Choroid plexus epithelial cell (primary cell): ENCODE data around the gene ZNF41.
A peak's percentile ranks its signal among the peaks of the same experiment; 100 is the strongest.

ENCODE experiments used
- DNase-seq: peaks from one replicate; pipeline ENCODE4 v3.0.0-alpha.2; 2010; ENCODE audit warnings: low read depth
- H3K4me3 ChIP-seq: 2 replicates; pipeline ENCODE4 v1.5.1; 2011; ENCODE audit warnings: low read depth, mild to moderate bottlenecking, control low read depth, low read length, moderate library complexity
- CTCF ChIP-seq: conservative IDR thresholded peaks from 2 replicates; pipeline ENCODE4 v1.5.1; 2011; ENCODE audit warnings: low read depth, mild to moderate bottlenecking, control low read depth, inconsistent platforms, low read length, moderate library complexity

Gene ZNF41

GRCh38 chrX:47482512-47483305 is at the start of gene ZNF41:
Gene ZNF41, minus strand, starts transcription at chrX:47483222. Its CDS starts 15,741 bp downstream, at chrX:47467481.
- DNase-seq = peak; percentile 80
- TF ChIP-seq CTCF = no peak
- H3K4me3 ChIP-seq = peak within 1 kb of the TSS; percentile 72

GRCh38 chrX:47530049-47530448 is 47.0 kb upstream of the ZNF41 start:
- no peak for DNase-seq
- TF ChIP-seq CTCF = no peak
- H3K4me3 ChIP-seq = no peak overlapping the region

- no peak for DNase-seq
- no peak overlapping the region for H3K4me3 ChIP-seq
- no peak for TF ChIP-seq CTCF
Observed at GRCh38 chrX:47529548-47529947, 46.5 kb upstream of the ZNF41 start.

- DNase-seq = no peak
- peak overlapping the region; percentile 61 for H3K4me3 ChIP-seq
- no peak for TF ChIP-seq CTCF
Observed at GRCh38 chrX:47523713-47524166, 40.7 kb upstream of the ZNF41 start.

GRCh38 chrX:47523297-47523696 is 40.3 kb upstream of the ZNF41 start:
- peak; percentile 72 for TF ChIP-seq CTCF
- DNase-seq = peak; percentile 71
- peak overlapping the region; percentile 61 for H3K4me3 ChIP-seq

- no peak for DNase-seq
- TF ChIP-seq CTCF = no peak
- no peak overlapping the region for H3K4me3 ChIP-seq
Observed at GRCh38 chrX:47518144-47518543, 35.1 kb upstream of the ZNF41 start.
